ENCODE results near the gene PRR14L.
"Not testable (repeated sequence)": the region's sequence is repeated elsewhere in the genome, so short reads cannot be mapped to it uniquely, and the experiment has no call there.

Gene PRR14L

GRCh38 chr22:31739795-31740201 lies 10.1 kb downstream of the PRR14L start:
- no peak for DNase-seq

GRCh38 chr22:31738566-31738965 lies 11.4 kb downstream of the PRR14L start:
- no peak for DNase-seq

GRCh38 chr22:31737932-31738331 lies 12.0 kb downstream of the PRR14L start:
- DNase-seq = no peak

- no peak for DNase-seq
Measured at GRCh38 chr22:31736458-31736857, 13.5 kb downstream of the PRR14L start.

GRCh38 chr22:31734512-31734911 lies 15.4 kb downstream of the PRR14L start:
- no peak for DNase-seq

- DNase-seq = no peak
Measured at GRCh38 chr22:31733580-31734079, 16.3 kb downstream of the PRR14L start.

GRCh38 chr22:31732089-31732829 lies 17.7 kb downstream of the PRR14L start:
- DNase-seq = no peak

- no peak for DNase-seq
Measured at GRCh38 chr22:31730344-31730711, 19.6 kb downstream of the PRR14L start.

GRCh38 chr22:31728857-31729256 lies 21.1 kb downstream of the PRR14L start:
- DNase-seq = no peak

GRCh38 chr22:31726692-31727091 lies 23.2 kb downstream of the PRR14L start:
- DNase-seq = no peak

GRCh38 chr22:31723723-31724122 lies 26.2 kb downstream of the PRR14L start:
- DNase-seq = no peak

- no peak for DNase-seq
Measured at GRCh38 chr22:31719850-31720471, 30.0 kb downstream of the PRR14L start.

GRCh38 chr22:31715147-31715778 lies 34.7 kb downstream of the PRR14L start:
- no peak for DNase-seq

GRCh38 chr22:31711226-31711625 lies 38.7 kb downstream of the PRR14L start:
- DNase-seq = not testable (repeated sequence)

GRCh38 chr22:31707519-31707918 lies 42.4 kb downstream of the PRR14L start:
- no peak for DNase-seq

- no peak for DNase-seq
Measured at GRCh38 chr22:31695423-31695822, 54.5 kb downstream of the PRR14L start.

- DNase-seq = not testable (repeated sequence)
Measured at GRCh38 chr22:31694046-31694445, 55.9 kb downstream of the PRR14L start.

GRCh38 chr22:31692186-31692886 lies 57.6 kb downstream of the PRR14L start:
- no peak for DNase-seq

GRCh38 chr22:31691408-31691807 lies 58.5 kb downstream of the PRR14L start:
- no peak for DNase-seq

GRCh38 chr22:31683181-31684105 lies 66.5 kb downstream of the PRR14L start:
- no peak for DNase-seq

GRCh38 chr22:31682751-31683150 lies 67.2 kb downstream of the PRR14L start:
- DNase-seq = no peak
